ENCODE data around the gene TRIM14. TPM values are rescaled to one million over a fixed set of nuclear protein-coding genes. Genes with fewer than 3 reads are reported as not detected.
A peak's percentile ranks its signal among the peaks of the same experiment; 100 is the strongest.
"Not testable (repeated sequence)": the region's sequence is repeated elsewhere in the genome, so short reads cannot be mapped to it uniquely, and the experiment has no call there.

Gene TRIM14
- total RNA-seq, 4 donors from 2014 or later = 9.4 to 16.8 (median 10.1) TPM

GRCh38 chr9:98129451-98129881, 10.4 kb upstream of the TRIM14 start:
- no peak overlapping the region for H3K27ac ChIP-seq
- no peak for DNase-seq (ENCODE audit: low spot score in 2 of 2)
- 83 to 88% methylated on average over 10 of the region's 10 CpGs for WGBS, 2 donors
- H3K4me3 ChIP-seq = no peak overlapping the region
- H3K9me3 ChIP-seq = no peaks in the 10 kb centered on the region
- H3K27me3 ChIP-seq = no peaks in the 10 kb centered on the region
- no peaks in the 10 kb centered on the region for H3K36me3 ChIP-seq
- H3K4me1 ChIP-seq = no peaks in the 10 kb centered on the region
- peak in 1 of 2 donors; percentile 31 for TF ChIP-seq EP300 (IDR thresholded peaks at IDR 0.05)
- no peak for TF ChIP-seq POLR2A (IDR thresholded peaks at IDR 0.05)
- TF ChIP-seq CTCF (IDR thresholded peaks at IDR 0.05) = no peak

- 91 to 93% methylated on average over 13 to 16 of the region's 16 CpGs for WGBS, 2 donors
- H3K36me3 ChIP-seq = no peaks in the 10 kb centered on the region
- no peak overlapping the region for H3K27ac ChIP-seq
- no peak for DNase-seq (ENCODE audit: low spot score in 2 of 2)
- H3K27me3 ChIP-seq = no peaks in the 10 kb centered on the region
- no peak overlapping the region for H3K4me3 ChIP-seq
- TF ChIP-seq EP300 (IDR thresholded peaks at IDR 0.05) = no peak
- no peaks in the 10 kb centered on the region for H3K4me1 ChIP-seq
- H3K9me3 ChIP-seq = no peaks in the 10 kb centered on the region
These were observed 9.3 kb upstream of the TRIM14 start for GRCh38 chr9:98128316-98128715.

- Histone ChIP-seq H3K36me3 (no peaks in the 10 kb centered on the region), H3K4me1 (no peaks in the 10 kb centered on the region), H3K27me3 (no peaks in the 10 kb centered on the region), H3K4me3 (no peak overlapping the region), H3K27ac (no peak overlapping the region), H3K9me3 (no peaks in the 10 kb centered on the region)
- no peak for TF ChIP-seq EP300 (IDR thresholded peaks at IDR 0.05)
- 91% methylated on average over 8 of the region's 8 CpGs for WGBS, 2 donors
- no peak for DNase-seq (ENCODE audit: low spot score in 2 of 2)
These were observed 8.2 kb upstream of the TRIM14 start for GRCh38 chr9:98127226-98127625.

- H3K27me3 ChIP-seq = no peaks in the 10 kb centered on the region
- no peak for TF ChIP-seq POLR2A (IDR thresholded peaks at IDR 0.05)
- no peak for TF ChIP-seq CTCF (IDR thresholded peaks at IDR 0.05)
- TF ChIP-seq EP300 (IDR thresholded peaks at IDR 0.05) = no peak
- no peaks in the 10 kb centered on the region for H3K36me3 ChIP-seq
- H3K27ac ChIP-seq = no peak overlapping the region
- 77 to 83% methylated on average over 15 of the region's 15 CpGs for WGBS, 2 donors
- no peak overlapping the region for H3K4me3 ChIP-seq
- H3K4me1 ChIP-seq = peaks cover 0 to 11% (median 5%) of the 10 kb centered on the region in 4 donors
- H3K9me3 ChIP-seq = no peaks in the 10 kb centered on the region
- DNase-seq (ENCODE audit: low spot score in 2 of 2) = no peak
These were observed 5.8 kb upstream of the TRIM14 start for GRCh38 chr9:98124637-98125426.

DNA sequence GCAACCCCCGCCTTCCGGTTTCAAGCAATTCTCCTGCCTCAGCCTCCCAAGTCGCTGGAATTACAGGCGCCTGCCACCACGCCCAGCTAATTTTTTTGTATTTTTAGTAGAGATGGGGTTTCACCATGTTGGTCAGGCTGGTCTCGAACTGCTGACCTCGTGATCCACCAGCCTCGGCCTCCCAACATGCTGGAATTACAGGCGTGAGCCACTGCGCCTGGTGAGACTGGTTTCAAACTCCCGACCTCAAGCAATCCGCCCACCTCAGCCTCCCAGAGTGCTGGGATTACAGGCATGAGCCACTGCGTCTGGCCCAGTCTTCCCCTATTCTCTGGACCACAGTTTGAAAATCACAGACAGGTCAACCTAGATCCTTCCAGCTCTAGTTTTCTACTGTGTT, 5.1 kb upstream of the TRIM14 start:
- 88 to 90% methylated on average over 13 of the region's 13 CpGs for WGBS, 2 donors
- not testable (repeated sequence) for H3K9me3 ChIP-seq; DNase-seq (ENCODE audit: low spot score in 2 of 2); H3K27ac ChIP-seq; H3K36me3 ChIP-seq; H3K27me3 ChIP-seq; H3K4me3 ChIP-seq
- peaks cover 0 to 18% (median 5%) of the 10 kb centered on the region in 4 donors for H3K4me1 ChIP-seq

GRCh38 chr9:98121058-98121457, 2.0 kb upstream of the TRIM14 start:
- peak overlapping the region in 1 of 4 donors; percentile 87 for H3K27ac ChIP-seq
- peaks cover 0 to 26% (median 11%) of the 10 kb centered on the region in 4 donors for H3K4me1 ChIP-seq
- H3K4me3 ChIP-seq = no peak overlapping the region
- WGBS, 2 donors = 45 to 48% methylated on average over 3 of the region's 3 CpGs
- no peak for DNase-seq (ENCODE audit: low spot score in 2 of 2)
- TF ChIP-seq CTCF (IDR thresholded peaks at IDR 0.05) = no peak
- no peaks in the 10 kb centered on the region for H3K27me3 ChIP-seq
- no peaks in the 10 kb centered on the region for H3K36me3 ChIP-seq
- no peaks in the 10 kb centered on the region for H3K9me3 ChIP-seq
